Measurements from ENCODE around the gene CSTF1.

CSTF1 gene

GRCh38 chr20:56430957-56431356, 38.5 kb downstream of the CSTF1 start:
- no peak for FAIRE-seq

GRCh38 chr20:56431471-56431870, 39.0 kb downstream of the CSTF1 start:
- FAIRE-seq, result no peak

GRCh38 chr20:56433221-56433879, 40.9 kb downstream of the CSTF1 start:
- no peak for FAIRE-seq

DNA sequence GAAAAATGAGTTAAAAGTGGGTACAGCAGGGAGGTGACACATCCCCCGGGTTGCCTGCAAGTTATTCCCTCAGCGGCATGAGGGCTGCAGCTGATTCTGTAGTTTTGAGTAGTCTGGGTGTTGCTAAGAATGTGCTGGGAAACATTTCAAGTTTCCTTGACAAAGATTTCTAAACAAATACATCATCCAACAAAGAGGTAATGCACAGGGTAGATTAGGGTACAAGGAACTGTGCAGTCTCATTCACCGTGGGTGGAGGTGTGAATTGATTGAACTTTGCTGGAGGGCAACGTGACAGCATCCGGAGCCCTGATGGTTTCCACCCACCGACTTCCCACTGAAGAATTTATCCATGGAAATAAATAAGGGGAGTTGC, 41.4 kb downstream of the CSTF1 start:
- FAIRE-seq, result no peak

GRCh38 chr20:56437196-56437960, 44.9 kb downstream of the CSTF1 start:
- FAIRE-seq, result no peak

- no peak for FAIRE-seq
These were observed 45.8 kb downstream of the CSTF1 start for GRCh38 chr20:56438284-56438683.

DNA sequence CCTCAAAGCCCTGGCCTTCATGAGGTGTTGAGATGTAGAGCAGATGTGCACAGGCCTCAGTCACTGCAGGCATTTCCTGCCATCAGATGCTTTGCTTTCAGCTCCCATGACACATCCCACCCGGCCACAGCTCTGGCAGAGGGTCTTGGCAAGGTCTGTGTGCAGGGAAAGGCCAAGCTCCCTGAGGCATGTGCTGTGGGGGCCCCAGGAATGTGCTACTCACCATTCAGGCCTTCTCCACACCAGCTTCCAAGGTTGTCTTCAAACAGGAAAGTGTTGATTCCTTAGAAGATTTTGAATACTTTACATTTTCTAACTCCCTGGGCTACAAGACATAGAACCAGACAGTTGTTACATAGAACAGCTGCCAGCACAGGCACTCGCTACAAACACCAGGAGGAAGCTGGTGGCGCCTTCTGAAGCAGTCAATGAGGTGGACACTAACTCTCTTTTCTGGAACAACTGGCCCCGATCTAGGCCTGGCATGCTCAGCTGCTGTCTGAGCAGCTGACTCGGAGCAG, 47.4 kb downstream of the CSTF1 start:
- no peak for FAIRE-seq

DNA sequence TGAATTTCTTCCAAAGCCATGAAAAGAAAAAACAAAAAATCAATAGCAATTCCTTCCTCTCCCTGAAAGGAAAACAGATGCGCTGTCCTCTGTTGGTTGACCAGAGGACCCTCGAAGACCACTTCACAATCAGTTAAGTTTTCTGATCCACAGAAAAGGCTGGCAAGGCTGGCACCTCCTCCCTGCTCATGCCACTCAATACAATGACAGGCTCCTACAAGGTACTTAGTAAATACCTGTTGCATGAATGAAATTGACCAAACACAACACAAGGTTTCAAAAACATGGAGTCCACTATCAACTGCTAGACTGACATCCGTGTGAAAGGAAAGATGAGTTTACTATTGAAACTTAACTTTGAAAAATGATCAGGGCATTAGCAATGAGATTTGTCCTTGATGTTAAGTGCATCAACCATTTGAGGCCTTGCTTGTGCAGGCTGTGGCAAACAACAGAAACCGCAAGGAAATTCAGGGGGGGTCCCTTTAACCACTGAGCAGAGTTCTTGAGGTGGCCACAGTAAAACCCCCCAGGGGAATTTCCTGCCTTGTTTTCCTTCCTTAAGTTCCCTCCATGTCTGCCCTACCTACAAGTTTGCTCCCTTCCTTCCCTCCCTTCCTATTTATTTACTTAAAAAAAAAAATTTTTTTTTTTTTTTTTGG, 48.0 kb downstream of the CSTF1 start:
- no peak for FAIRE-seq

- no peak for FAIRE-seq
These were observed 50.2 kb downstream of the CSTF1 start for GRCh38 chr20:56442389-56443365.

DNA sequence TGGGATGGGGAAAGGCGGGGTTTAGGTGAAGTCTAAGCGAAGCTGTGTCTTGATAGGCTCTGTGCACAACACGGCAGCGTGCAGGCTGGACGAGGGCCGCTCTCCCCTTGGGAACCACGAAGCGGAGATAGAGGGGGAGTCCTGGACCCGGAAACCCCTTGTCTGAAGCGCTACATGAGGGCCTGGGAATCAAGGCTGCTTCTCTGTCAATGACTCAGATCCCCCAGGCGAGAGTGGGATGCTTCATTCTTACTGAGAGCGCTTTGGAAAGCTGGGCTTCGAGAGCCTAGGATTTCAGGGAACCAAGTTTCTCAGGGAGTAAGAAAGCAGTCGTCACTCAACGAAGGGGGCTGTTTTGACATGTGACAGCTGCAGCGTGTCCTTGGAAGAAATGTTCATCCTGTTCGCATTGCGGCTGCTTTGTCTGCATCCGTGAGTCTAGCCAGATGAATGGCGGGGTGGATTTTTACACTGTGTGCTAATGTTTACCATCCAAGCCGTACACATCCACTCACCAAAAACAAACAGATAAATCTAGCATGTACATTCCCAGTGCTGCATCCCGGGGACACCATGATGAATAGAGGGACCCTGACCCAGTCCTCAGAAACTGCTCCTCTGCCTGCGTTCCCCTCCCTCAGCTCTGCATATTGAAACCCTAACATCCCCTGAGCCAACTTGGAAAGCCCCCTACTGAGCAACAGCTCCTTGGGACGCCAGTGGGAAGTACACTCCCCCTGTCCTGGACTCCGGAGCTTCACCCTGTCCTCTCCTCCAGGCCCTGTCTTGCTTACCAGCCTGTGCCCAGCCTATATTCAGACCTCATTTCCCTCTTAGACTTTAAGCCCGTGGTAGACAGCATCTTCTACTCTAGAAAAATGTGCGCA, 51.5 kb downstream of the CSTF1 start:
- no peak for FAIRE-seq

GRCh38 chr20:56445130-56445529, 52.7 kb downstream of the CSTF1 start:
- no peak for FAIRE-seq

DNA sequence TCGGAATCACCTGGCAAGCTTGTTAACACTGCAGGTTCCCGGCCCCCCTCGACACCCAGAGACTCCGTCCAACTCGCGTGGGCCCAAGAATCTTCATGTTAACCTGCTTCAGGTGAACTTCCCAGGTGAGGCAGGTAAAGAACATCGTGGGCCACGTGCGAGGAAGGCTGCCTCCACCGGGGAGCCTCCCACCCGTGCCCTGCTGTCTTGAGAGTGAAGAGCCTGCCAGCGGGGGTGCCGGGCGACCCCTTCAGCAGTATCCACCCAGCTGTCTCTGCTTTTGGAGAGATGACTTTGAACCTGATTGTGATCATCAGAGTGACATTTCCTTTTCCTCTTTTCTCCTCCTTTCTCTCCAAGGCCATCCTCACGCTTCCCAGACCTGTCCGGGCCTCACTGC, 53.1 kb downstream of the CSTF1 start:
- FAIRE-seq, result no peak

- no peak for FAIRE-seq
These were observed 54.8 kb downstream of the CSTF1 start for GRCh38 chr20:56447227-56447626.

- FAIRE-seq, result no peak
These were observed 57.0 kb downstream of the CSTF1 start for GRCh38 chr20:56449459-56449858.

DNA sequence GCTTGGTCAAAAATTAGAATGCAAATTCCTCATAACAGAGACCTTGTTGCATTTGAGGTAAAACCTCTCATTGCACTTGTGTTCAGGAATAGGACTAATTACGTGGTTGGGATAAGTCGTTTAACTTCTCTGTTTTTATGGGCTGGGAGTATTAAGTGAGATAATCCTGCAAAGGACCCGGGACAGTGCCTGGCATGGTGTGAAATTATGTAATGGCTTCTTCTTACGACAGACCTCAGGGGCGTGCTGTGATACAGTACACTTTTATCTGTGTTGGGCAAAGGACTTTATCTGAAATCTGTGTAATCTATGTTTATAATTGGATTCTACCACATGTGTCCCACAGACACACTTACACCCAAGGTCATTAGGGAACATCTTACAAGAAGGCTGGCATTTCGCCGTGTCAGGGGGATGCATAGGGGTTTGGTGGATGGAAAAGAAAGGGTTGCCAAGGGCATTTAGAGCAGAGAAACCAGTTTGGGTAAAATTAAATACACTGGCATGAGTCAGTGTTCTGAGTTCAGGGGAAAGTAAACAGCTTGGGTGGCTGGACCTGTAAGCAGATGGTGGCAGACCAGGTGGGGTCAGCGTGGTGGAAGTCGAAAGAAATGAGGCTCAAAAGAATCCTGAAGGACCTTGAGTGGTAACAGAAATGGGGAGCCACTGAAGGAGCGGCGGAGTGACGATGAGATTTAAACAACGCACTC, 58.8 kb downstream of the CSTF1 start:
- FAIRE-seq, result no peak

GRCh38 chr20:56453352-56453751, 60.9 kb downstream of the CSTF1 start:
- no peak for FAIRE-seq

DNA sequence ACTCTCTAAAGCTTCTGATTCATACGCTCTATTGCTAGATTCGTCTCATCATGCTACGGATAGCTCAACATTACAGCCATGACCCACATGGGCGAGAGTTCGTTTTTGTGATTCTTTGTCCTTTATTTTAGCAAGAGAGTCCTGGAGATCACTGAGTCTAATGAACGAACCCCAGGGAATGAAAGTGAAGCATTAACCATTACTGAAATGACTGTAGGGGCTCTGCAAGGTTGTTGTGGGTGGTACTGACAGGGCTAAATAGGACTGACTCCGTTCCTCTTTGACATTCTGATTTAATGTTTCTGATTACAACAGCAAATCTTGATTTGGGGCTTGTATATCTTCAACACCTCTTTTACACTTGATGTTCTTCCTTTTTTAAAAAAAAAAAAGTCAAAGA, 62.3 kb downstream of the CSTF1 start:
- FAIRE-seq, result no peak

Data from islet of Langerhans (tissue), 1 donor.